Urinary bladder (tissue), 4 donors: ENCODE data around the gene CCDC57. TPM values are rescaled to one million over a fixed set of nuclear protein-coding genes. Genes with fewer than 3 reads are reported as not detected.

Experiments used
- DNase-seq: peaks from one replicate; pipeline ENCODE4 v3.0.0-alpha.2; 2015; ENCODE audit errors: extremely low spot score
- H3K27ac ChIP-seq: one replicate; pipeline ENCODE4 v1.5.1; 2013; ENCODE audit warnings: low read depth, mild to moderate bottlenecking, moderate library complexity
- H3K36me3 ChIP-seq: one replicate; pipeline ENCODE4 v1.6.1; 2013; ENCODE audit warnings: mild to moderate bottlenecking, moderate library complexity; ENCODE audit not compliant: insufficient read depth
- H3K4me1 ChIP-seq: one replicate; pipeline ENCODE4 v1.6.1; 2013; ENCODE audit warnings: mild to moderate bottlenecking, moderate library complexity; ENCODE audit not compliant: insufficient read depth
- H3K4me3 ChIP-seq: one replicate; pipeline ENCODE4 v1.5.1; 2013; ENCODE audit warnings: low read depth, low read length
- WGBS: extraction: QIAGEN DNeasy Blood & Tissue Kit; methylation state at CpG from one replicate; pipeline ENCODE4 v1.1.7; 2013; 5-methylcytosine and 5-hydroxymethylcytosine counted together
- polyA plus RNA-seq: library from polyadenylated mRNA; stranded (reverse); fragments of 200-250 nt; gene quantifications from one replicate; pipeline ENCODE4 v1.2.3, GENCODE V29; 2013
- total RNA-seq: library from RNA; depleted of rRNA; stranded (reverse); fragments of >200 nt; gene quantifications from one replicate; pipeline ENCODE4 v1.2.3, GENCODE V29; 2014
- donor health status: healthy with polysubstance abuse.
- donor health status: healthy.

The CCDC57 gene
- total and polyA plus RNA-seq, 2 donors, result 23.7 to 25.9 TPM

- H3K4me3 ChIP-seq, result peak overlapping the region; percentile 68
- DNase-seq, result no peak
- peak overlapping the region; percentile 87 for H3K27ac ChIP-seq
- H3K4me1 ChIP-seq, result no peaks in the 10 kb centered on the region
- H3K36me3 ChIP-seq, result no peaks in the 10 kb centered on the region
- WGBS, result under 1% methylated on average over 36 of the region's 36 CpGs
Observed at GRCh38 chr17:82097919-82098168, 114.8 kb downstream of the CCDC57 start.

DNA sequence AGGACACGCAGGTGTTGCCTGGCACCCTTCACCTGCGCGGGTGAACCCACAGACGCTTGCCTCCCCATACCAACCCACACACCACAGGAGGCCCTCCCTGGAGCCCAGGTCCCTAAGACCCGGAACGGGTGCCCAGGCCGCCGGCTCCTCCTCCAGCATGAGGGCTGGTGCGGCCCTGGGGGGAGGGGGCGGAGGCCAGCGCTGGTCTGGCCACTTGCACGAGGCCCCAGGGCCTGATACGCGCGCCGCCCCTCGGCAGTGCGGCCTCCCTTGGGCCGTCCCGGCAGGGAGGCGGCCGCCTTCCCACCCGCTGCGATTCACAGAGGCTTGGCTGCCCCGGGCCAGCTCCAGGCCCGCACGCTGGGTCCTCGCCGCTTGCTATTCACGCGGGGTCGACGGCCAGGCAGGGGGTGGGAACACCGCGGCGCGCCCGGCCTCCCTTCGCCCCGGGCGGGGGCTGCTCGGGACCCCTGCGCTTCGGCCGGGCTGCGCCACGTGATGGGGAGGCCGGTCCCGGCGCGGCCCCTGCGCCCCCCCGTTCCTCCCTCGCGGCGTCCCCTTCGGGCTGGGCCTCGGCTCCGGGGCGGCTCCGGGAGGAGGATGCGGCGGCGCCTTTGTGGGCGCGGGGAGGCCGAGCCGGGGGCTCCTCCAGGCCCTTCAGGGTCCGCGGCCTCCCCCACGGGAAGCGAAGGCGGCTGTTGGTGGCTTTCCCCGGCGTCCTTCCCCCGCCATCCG is 115.3 kb downstream of the CCDC57 start:
- no peaks in the 10 kb centered on the region for H3K4me1 ChIP-seq
- WGBS, result under 1% methylated on average over 77 of the region's 77 CpGs

DNA sequence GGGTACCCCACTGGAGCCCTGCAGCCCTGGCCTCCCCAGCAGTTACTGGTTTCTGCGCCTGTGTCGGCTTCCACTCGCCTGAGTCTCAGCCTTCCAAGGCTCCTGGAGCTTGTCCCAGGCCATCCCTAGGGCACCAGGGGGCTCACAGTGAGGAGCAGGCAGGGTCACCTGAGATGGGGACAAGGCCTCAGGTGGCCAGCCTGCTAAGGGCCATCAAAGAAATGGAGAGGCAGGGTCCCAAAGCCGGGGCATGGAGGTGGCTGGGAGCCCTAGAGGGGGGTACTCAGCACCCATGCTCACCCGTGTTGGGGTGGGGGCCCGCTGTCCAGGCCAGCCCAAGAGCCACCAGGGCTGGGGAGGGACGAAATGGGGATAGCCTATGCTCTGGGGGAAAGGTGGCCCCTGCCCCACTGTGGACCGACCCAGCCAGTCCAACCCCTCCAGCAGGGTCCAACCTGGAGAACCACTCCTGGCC is 115.9 kb downstream of the CCDC57 start:
- Histone ChIP-seq H3K27ac (no peak overlapping the region), H3K4me1 (no peaks in the 10 kb centered on the region), H3K4me3 (peak overlapping the region; percentile 68), H3K36me3 (no peaks in the 10 kb centered on the region)
- WGBS, result 51% methylated on average over 8 of the region's 8 CpGs
- no peak for DNase-seq

More for the DNA sequence above, 115.3 kb downstream of the CCDC57 start:
- no peaks in the 10 kb centered on the region for H3K36me3 ChIP-seq
- peak overlapping the region; percentile 68 for H3K4me3 ChIP-seq
- no peak for DNase-seq
- H3K27ac ChIP-seq, result peak overlapping the region; percentile 87

GRCh38 chr17:82095777-82096708 is 116.6 kb downstream of the CCDC57 start:
- no peak for DNase-seq
- peaks cover 1% of the 10 kb centered on the region for H3K36me3 ChIP-seq
- WGBS, result 86% methylated on average over 35 of the region's 35 CpGs
- no peak overlapping the region for H3K4me3 ChIP-seq
- no peaks in the 10 kb centered on the region for H3K4me1 ChIP-seq
- no peak overlapping the region for H3K27ac ChIP-seq

DNA sequence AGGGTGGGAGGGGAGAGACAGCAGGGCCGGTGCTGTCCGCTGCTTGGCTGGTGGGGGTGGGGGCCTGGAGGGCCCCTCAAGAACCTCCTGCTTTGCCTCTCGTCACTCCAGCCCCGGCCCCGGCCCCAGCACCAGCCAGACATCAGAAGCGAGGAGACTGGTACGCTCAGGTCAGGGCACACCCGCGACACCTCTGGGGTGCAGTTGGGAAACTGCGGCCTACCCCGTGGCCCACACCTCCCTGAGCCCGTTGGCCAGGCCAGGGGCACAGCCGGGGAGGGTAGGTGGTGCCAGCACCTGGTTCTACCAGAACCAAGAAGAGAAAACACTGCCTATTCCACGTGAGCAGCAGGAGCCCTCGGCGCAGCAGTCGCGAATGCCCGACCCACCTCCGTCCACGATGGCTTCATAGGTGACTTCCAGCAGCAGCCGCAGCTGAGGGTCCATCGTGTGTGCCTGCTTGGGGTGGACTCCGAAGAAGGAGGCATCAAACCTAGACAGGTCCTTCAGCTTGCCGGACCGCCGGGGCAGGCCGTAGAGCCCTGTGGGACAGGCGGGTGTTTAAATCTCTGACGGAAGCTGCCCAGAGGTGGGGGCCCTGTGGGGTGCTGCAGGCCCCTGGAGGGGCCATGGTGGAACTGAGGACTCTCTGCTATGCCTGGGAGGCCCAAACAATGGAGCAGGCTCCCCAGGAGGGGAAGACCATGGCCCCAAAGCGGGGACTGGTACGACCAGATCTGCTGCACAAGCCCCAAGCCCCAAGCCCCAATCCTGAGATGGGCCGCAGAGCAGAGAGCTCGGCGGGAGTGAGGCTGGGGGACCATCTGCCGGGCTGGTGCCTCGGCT is 117.5 kb downstream of the CCDC57 start:
- Histone ChIP-seq H3K4me1 (no peaks in the 10 kb centered on the region), H3K27ac (no peak overlapping the region), H3K4me3 (no peak overlapping the region), H3K36me3 (peaks cover 6% of the 10 kb centered on the region)
- WGBS, result 89% methylated on average over 37 of the region's 37 CpGs
- DNase-seq, result no peak

DNA sequence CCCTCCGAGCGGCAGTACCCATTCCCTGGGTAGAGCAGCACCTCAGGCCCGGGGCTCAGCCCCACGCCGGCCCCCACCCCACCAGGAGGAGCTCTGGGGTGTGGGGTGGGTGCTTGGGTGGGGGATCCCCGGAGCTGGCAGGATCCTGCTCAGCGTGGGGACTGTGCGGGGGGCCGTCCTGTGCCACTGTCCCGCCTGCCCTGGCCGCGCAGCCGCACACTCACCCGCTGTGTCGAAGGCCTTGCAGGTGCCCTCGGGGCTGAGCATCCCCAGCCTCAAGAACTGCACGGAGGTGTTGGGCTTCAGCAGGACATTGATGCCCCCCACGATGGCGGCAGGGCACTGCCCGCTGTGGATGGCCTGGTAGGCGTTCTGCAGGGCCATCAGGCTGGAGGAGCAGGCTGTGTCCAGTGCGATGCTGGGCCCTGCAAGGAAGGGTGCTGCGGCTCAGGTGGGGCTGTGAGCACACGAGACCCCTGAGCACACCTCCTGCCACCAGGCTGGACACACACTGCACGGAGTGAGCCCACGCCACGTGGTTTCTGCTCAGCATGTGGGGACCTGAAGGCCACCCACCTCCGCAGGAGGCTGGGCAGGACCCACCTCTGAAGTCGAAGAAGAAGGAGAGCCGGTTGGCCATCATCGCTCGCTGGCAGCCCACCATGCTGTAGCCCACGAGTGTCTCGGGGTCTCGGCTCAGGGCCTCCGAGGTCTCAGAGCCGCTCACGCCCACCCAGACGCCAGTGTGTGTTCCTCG is 119.5 kb downstream of the CCDC57 start:
- 94% methylated on average over 40 of the region's 40 CpGs for WGBS
- H3K27ac ChIP-seq, result no peak overlapping the region
- no peak overlapping the region for H3K4me3 ChIP-seq
- peaks cover 6% of the 10 kb centered on the region for H3K36me3 ChIP-seq
- no peak for DNase-seq
- no peaks in the 10 kb centered on the region for H3K4me1 ChIP-seq

GRCh38 chr17:82092628-82092994 is 120.0 kb downstream of the CCDC57 start:
- DNase-seq, result no peak
- Histone ChIP-seq H3K4me1 (no peaks in the 10 kb centered on the region), H3K27ac (no peak overlapping the region), H3K36me3 (peaks cover 6% of the 10 kb centered on the region), H3K4me3 (no peak overlapping the region)
- 94% methylated on average over 20 of the region's 20 CpGs for WGBS

GRCh38 chr17:82092094-82092586 is 120.5 kb downstream of the CCDC57 start:
- Histone ChIP-seq H3K36me3 (peaks cover 9% of the 10 kb centered on the region), H3K4me1 (no peaks in the 10 kb centered on the region), H3K27ac (no peak overlapping the region), H3K4me3 (no peak overlapping the region)
- DNase-seq, result no peak
- WGBS, result 91% methylated on average over 23 of the region's 23 CpGs

DNA sequence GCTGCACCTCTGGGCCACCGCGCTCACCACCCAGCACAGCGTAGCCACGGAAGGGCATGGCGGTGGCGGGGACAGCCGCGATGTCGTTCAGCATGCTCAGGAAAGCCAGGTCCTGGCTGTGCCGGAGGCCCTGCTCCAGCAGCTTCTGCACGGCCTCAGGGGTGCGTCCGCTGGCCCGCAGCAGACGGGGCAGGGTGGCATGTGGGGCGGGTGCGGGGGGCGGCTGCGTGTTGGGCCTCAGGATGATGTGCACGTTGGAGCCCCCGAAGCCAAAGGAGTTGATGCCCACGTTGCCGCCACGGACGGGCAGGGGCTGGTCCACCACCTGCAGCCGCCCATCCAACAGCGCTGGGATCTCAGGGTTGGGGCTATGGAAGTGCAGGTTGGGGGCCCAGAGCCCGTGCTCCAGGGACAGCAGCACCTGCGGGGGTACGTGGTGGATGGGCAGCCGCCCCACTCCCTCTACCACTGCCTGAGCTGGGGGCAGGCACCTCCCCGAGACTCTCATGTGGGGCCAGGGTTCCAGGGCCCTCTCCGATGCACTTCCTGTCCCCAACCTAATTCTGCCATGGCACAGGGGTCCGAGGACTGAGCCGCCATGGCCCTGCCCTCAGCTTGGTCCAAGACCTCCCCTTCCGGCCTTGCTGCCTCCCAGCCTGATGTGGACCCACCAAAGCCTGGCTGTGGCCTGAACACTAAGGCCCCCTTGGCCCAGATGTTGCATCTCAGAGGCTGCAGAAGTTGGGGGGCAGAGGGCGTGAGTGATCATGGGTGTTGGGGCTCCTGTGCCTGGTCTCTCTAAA is 121.2 kb downstream of the CCDC57 start:
- Histone ChIP-seq H3K4me3 (no peak overlapping the region), H3K36me3 (peaks cover 9% of the 10 kb centered on the region), H3K27ac (no peak overlapping the region), H3K4me1 (no peaks in the 10 kb centered on the region)
- 94% methylated on average over 37 of the region's 37 CpGs for WGBS
- DNase-seq, result no peak

DNA sequence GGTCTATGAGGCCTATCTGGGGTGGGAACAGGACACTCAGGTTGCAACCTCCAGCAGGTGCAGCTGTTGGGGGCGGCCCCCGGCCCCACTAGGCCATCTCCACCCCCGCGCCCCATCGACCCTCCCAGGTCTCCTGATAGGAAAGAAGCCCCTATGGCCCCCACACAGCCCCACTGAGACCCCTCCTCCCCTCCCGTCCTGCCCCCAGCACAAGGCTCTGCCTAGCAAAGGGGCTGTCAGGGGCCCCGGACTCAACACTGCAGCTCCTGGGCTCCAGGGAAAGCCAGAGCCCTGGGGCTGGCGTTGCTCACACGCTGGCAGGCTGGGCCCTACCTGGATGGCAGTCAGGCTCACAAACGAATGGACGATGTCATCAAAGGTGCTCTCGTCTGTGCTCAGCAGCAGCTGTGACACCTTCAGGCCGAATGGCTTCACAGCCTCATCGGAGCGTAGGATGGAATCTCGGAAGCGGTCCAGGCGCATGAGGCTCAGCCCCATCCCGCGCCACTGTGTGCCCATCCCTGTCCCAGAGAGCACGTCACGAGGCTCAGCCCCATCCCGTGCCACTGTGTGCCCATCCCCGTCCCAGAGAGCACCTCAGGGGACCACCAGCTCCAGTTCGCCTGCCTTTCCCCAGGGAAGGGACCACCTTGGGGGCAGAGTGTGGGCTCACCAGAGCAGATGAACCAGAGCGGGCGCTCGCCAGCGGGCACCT is 121.9 kb downstream of the CCDC57 start:
- Histone ChIP-seq H3K4me3 (no peak overlapping the region), H3K27ac (no peak overlapping the region), H3K36me3 (peaks cover 16% of the 10 kb centered on the region), H3K4me1 (no peaks in the 10 kb centered on the region)
- no peak for DNase-seq
- WGBS, result 95% methylated on average over 29 of the region's 29 CpGs

- no peak overlapping the region for H3K4me3 ChIP-seq
- H3K36me3 ChIP-seq, result peaks cover 18% of the 10 kb centered on the region
- no peak overlapping the region for H3K27ac ChIP-seq
- no peaks in the 10 kb centered on the region for H3K4me1 ChIP-seq
- 89% methylated on average over 29 of the region's 29 CpGs for WGBS
- DNase-seq, result no peak
Observed at GRCh38 chr17:82089723-82090548, 122.7 kb downstream of the CCDC57 start.
